ENCODE data around the gene MAN1A1. TPM values are rescaled to one million over a fixed set of nuclear protein-coding genes. Genes with fewer than 3 reads are reported as not detected.

MAN1A1 gene
- total and polyA plus RNA-seq, 10 donors = 6.0 to 148 (median 93.5) TPM

- 95 to 100% (median 98%) methylated on average over 5 of the region's 5 CpGs for WGBS, 5 donors
- no peak for TF ChIP-seq POLR2A (IDR thresholded peaks at IDR 0.05)
- intact Hi-C loops (cut with DNase I; ENCODE audit: low total_unique reads) = no loop called here
Observed at GRCh38 chr6:119197271-119197670, 152.3 kb downstream of the MAN1A1 start.

GRCh38 chr6:119196715-119197114, 152.8 kb downstream of the MAN1A1 start:
- Histone ChIP-seq H3K36me3 (peaks cover 0 to 90% (median 30%) of the 10 kb centered on the region in 6 donors), H3K27ac (no peak overlapping the region), H3K4me1 (no peaks in the 10 kb centered on the region), H3K9me3 (no peaks in the 10 kb centered on the region), H3K27me3 (replicated peaks in 1 of 7) (no peaks in the 10 kb centered on the region), H3K4me3 (no peak overlapping the region)
- WGBS, 5 donors = 73 to 89% (median 76%) methylated on average over 4 of the region's 4 CpGs
- intact Hi-C loops (cut with DNase I; ENCODE audit: low total_unique reads) = no loop called here
- DNase-seq = no peak
- no peak for TF ChIP-seq POLR2AphosphoS5 (IDR thresholded peaks at IDR 0.05)

More at GRCh38 chr6:119197271-119197670, 152.3 kb downstream of the MAN1A1 start:
- Histone ChIP-seq H3K27ac (no peak overlapping the region), H3K4me3 (no peak overlapping the region), H3K36me3 (peaks cover 0 to 90% (median 28%) of the 10 kb centered on the region in 6 donors), H3K27me3 (replicated peaks in 1 of 7) (no peaks in the 10 kb centered on the region), H3K4me1 (no peaks in the 10 kb centered on the region), H3K9me3 (no peaks in the 10 kb centered on the region)
- DNase-seq = no peak

- no peak for DNase-seq
Observed at GRCh38 chr6:119195848-119196247, 153.7 kb downstream of the MAN1A1 start.

DNA sequence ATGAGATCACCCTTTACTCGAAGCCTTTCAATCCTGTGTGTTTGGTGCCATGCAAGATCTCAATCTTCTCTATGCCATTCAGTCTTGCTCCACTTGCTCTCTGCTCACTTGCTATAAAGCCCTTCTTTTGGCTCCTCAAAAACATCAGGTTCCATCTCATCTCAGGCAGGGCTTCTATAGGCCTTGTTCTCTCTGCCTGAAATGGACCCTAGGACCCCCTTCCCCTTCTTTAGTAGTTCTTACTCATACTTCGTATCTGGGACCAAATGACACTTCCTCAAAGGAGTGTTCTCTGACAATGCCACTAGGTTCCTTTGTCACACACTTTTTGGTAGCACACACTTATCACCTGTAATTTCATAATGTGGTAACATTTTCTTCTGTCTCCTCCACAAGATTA, 154.4 kb downstream of the MAN1A1 start:
- H3K27me3 ChIP-seq (replicated peaks in 1 of 7) = no peaks in the 10 kb centered on the region
- H3K27ac ChIP-seq = no peak overlapping the region
- 88 to 96% (median 92%) methylated on average over 2 of the region's 2 CpGs for WGBS, 5 donors
- no peak for TF ChIP-seq POLR2A (IDR thresholded peaks at IDR 0.05)
- no peak for TF ChIP-seq POLR2AphosphoS5 (IDR thresholded peaks at IDR 0.05)
- TF ChIP-seq CTCF (IDR thresholded peaks at IDR 0.05 in 8 of 11, conservative IDR thresholded peaks at IDR 0.05 in 3 of 11) = no peak
- no peak overlapping the region for H3K4me3 ChIP-seq
- H3K9me3 ChIP-seq = no peaks in the 10 kb centered on the region
- DNase-seq = no peak
- H3K36me3 ChIP-seq = peaks cover 0 to 88% (median 20%) of the 10 kb centered on the region in 6 donors
- intact Hi-C loops (cut with DNase I; ENCODE audit: low total_unique reads) = no loop called here
- H3K4me1 ChIP-seq = no peaks in the 10 kb centered on the region

More at GRCh38 chr6:119195848-119196247, 153.7 kb downstream of the MAN1A1 start:
- Histone ChIP-seq H3K27ac (no peak overlapping the region), H3K9me3 (no peaks in the 10 kb centered on the region), H3K36me3 (peaks cover 0 to 88% (median 24%) of the 10 kb centered on the region in 6 donors), H3K27me3 (replicated peaks in 1 of 7) (no peaks in the 10 kb centered on the region), H3K4me3 (no peak overlapping the region), H3K4me1 (no peaks in the 10 kb centered on the region)
- intact Hi-C loops (cut with DNase I; ENCODE audit: low total_unique reads) = no loop called here
- 77 to 89% (median 84%) methylated on average over 5 of the region's 5 CpGs for WGBS, 5 donors
- TF ChIP-seq POLR2AphosphoS5 (IDR thresholded peaks at IDR 0.05) (no peak), POLR2A (IDR thresholded peaks at IDR 0.05) (no peak), CTCF (IDR thresholded peaks at IDR 0.05 in 8 of 11, conservative IDR thresholded peaks at IDR 0.05 in 3 of 11) (no peak)

DNA sequence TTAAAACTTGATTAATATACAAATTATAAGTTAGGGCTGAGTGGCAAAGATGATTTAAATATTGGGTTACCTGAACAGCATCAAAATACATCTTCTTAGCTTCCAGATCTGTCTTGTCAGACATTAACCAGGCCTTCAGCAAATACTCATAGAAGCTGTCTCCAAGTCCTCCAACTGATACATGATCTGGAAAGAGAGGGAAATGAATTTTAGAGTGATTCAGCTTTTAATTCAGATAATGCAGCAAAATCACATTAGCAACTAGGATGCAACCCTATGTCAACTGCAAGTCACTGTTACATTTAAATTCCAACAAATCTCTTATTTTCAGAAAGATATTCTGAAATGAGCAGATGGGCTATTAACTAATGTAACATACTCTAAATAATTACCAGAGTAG, 155.9 kb downstream of the MAN1A1 start:
- intact Hi-C loops (cut with DNase I; ENCODE audit: low total_unique reads) = no loop called here

More for the DNA sequence above, 155.9 kb downstream of the MAN1A1 start:
- H3K9me3 ChIP-seq = no peaks in the 10 kb centered on the region
- no peaks in the 10 kb centered on the region for H3K4me1 ChIP-seq
- no peaks in the 10 kb centered on the region for H3K27me3 ChIP-seq (replicated peaks in 1 of 7)
- DNase-seq = no peak
- no peak overlapping the region for H3K4me3 ChIP-seq
- no peak for TF ChIP-seq POLR2AphosphoS5 (IDR thresholded peaks at IDR 0.05)
- TF ChIP-seq POLR2A (IDR thresholded peaks at IDR 0.05) = no peak
- no peak for TF ChIP-seq CTCF (IDR thresholded peaks at IDR 0.05 in 8 of 11, conservative IDR thresholded peaks at IDR 0.05 in 3 of 11)
- H3K36me3 ChIP-seq = peaks cover 0 to 91% (median 20%) of the 10 kb centered on the region in 6 donors
- H3K27ac ChIP-seq = no peak overlapping the region

All from spleen (tissue), 11 donors.